HepG2 (cell line): ENCODE data around the gene SMYD2. TPM values are rescaled to one million over a fixed set of nuclear protein-coding genes. Genes with fewer than 3 reads are reported as not detected.

Experiments used
- AKAP8 ChIP-seq: sonication (generic); formaldehyde crosslinking; IDR thresholded peaks from 2 replicates; pipeline ENCODE4 v1.5.1; 2020; ENCODE audit warnings: mild to moderate bottlenecking, missing genetic modification reagents
- CCAR2 ChIP-seq: fragments of 200-400 bp; formaldehyde crosslinking; optimal IDR thresholded peaks from 2 replicates; pipeline ENCODE3; 2018; ENCODE audit warnings: low read depth, mild to moderate bottlenecking, low read length, moderate library complexity
- CCDC6 ChIP-seq: sonication (generic); formaldehyde crosslinking; IDR thresholded peaks from 2 replicates; pipeline ENCODE4 v1.8.1; 2022; ENCODE audit warnings: mild to moderate bottlenecking, missing genetic modification reagents, moderate library complexity
- FOXA1 ChIP-seq, 2 experiments: fragments of 450-650 bp in 1 of 2; sonication (generic) in 1 of 2; formaldehyde crosslinking in 1 of 2; IDR thresholded peaks; 2 replicates each; pipeline versions ENCODE4 v1.4.0 to v1.6.1; 2016 to 2020; ENCODE audit warnings: missing genetic modification reagents in 1 of 2
- HMGXB3 ChIP-seq: sonication (generic); formaldehyde crosslinking; IDR thresholded peaks from 2 replicates; pipeline ENCODE4 v1.4.0; 2020; ENCODE audit warnings: missing genetic modification reagents, borderline replicate concordance
- KDM3A ChIP-seq: IDR thresholded peaks from 2 replicates; pipeline ENCODE4 v1.6.1; 2018; ENCODE audit warnings: low read depth, missing compliant biosample characterization
- MATR3 ChIP-seq: sonication (generic); formaldehyde crosslinking; IDR thresholded peaks from 2 replicates; pipeline ENCODE4 v1.4.0; 2020; ENCODE audit warnings: missing genetic modification reagents
- MIER2 ChIP-seq: IDR thresholded peaks from 2 replicates; pipeline ENCODE4 v1.6.1; 2016; ENCODE audit warnings: missing biosample characterization, missing genetic modification reagents
- MLLT10 ChIP-seq: sonication (generic); formaldehyde crosslinking; IDR thresholded peaks from 2 replicates; pipeline ENCODE4 v1.4.0; 2020; ENCODE audit warnings: missing genetic modification reagents
- NAIF1 ChIP-seq: sonication (generic); formaldehyde crosslinking; IDR thresholded peaks from 2 replicates; pipeline ENCODE4 v1.5.0; 2020; ENCODE audit warnings: mild to moderate bottlenecking, missing genetic modification reagents, borderline replicate concordance
- RAD21 ChIP-seq: fragments of 450-650 bp; formaldehyde crosslinking; IDR thresholded peaks from 2 replicates; pipeline ENCODE4 v1.5.0; 2020; ENCODE audit warnings: mild to moderate bottlenecking
- RFX3 ChIP-seq: IDR thresholded peaks from 2 replicates; pipeline ENCODE4 v1.6.1; 2016; ENCODE audit warnings: missing biosample characterization, missing genetic modification reagents
- SIN3A ChIP-seq: IDR thresholded peaks from 2 replicates; pipeline ENCODE4 v1.6.1; 2011; ENCODE audit warnings: low read depth, mild to moderate bottlenecking, control low read depth, low read length, borderline replicate concordance
- SIX1 ChIP-seq: sonication (generic); formaldehyde crosslinking; IDR thresholded peaks from 2 replicates; pipeline ENCODE4 v1.4.0; 2020; ENCODE audit warnings: missing genetic modification reagents, borderline replicate concordance
- SOX6 ChIP-seq, 2 experiments: fragments of 450-650 bp in 1 of 2; sonication (generic) in 1 of 2; formaldehyde crosslinking in 1 of 2; IDR thresholded peaks; 2 replicates each; pipeline versions ENCODE4 v1.4.0 to v1.6.1; 2017 to 2020; ENCODE audit warnings: antibody characterized with exemption in 1 of 2, mild to moderate bottlenecking in 1 of 2, missing genetic modification reagents in 1 of 2
- SSRP1 ChIP-seq: IDR thresholded peaks from 2 replicates; pipeline ENCODE4 v1.6.1; 2016; ENCODE audit warnings: control low read depth
- U2AF2 ChIP-seq: fragments of 200-400 bp; formaldehyde crosslinking; IDR thresholded peaks from 2 replicates; pipeline ENCODE4 v1.6.1; 2017; ENCODE audit warnings: low read depth, mild to moderate bottlenecking, low read length
- YEATS4 ChIP-seq: sonication (generic); formaldehyde crosslinking; IDR thresholded peaks from 2 replicates; pipeline ENCODE4 v1.4.0; 2020; ENCODE audit warnings: missing genetic modification reagents, borderline replicate concordance
- ZFP36L1 ChIP-seq: sonication (generic); formaldehyde crosslinking; IDR thresholded peaks from 2 replicates; pipeline ENCODE4 v1.8.0; 2022; ENCODE audit warnings: mild to moderate bottlenecking, missing genetic modification reagents, moderate library complexity
- ZFP37 ChIP-seq: sonication (generic); formaldehyde crosslinking; IDR thresholded peaks from 2 replicates; pipeline ENCODE4 v1.4.0; 2020; ENCODE audit warnings: missing genetic modification reagents, borderline replicate concordance
- ZNF281 ChIP-seq: sonication (generic); formaldehyde crosslinking; IDR thresholded peaks from 2 replicates; pipeline ENCODE4 v1.4.0; 2020; ENCODE audit warnings: missing genetic modification reagents, borderline replicate concordance
- ZNF30 ChIP-seq: sonication (generic); formaldehyde crosslinking; IDR thresholded peaks from 2 replicates; pipeline ENCODE4 v1.5.0; 2020; ENCODE audit warnings: mild to moderate bottlenecking, missing genetic modification reagents
- ZNF335 ChIP-seq: sonication (generic); formaldehyde crosslinking; IDR thresholded peaks from 2 replicates; pipeline ENCODE4 v1.4.0; 2020; ENCODE audit warnings: missing genetic modification reagents
- ZNF879 ChIP-seq: sonication (generic); formaldehyde crosslinking; IDR thresholded peaks from 2 replicates; pipeline ENCODE4 v1.8.1; 2023; ENCODE audit warnings: missing genetic modification reagents
- ZNF891 ChIP-seq: sonication (generic); formaldehyde crosslinking; IDR thresholded peaks from 2 replicates; pipeline ENCODE4 v1.5.0; 2020; ENCODE audit warnings: mild to moderate bottlenecking, missing genetic modification reagents
- ZSCAN9 ChIP-seq: IDR thresholded peaks from 2 replicates; pipeline ENCODE4 v1.6.1; 2016; ENCODE audit warnings: borderline replicate concordance
- polyA plus RNA-seq, 8 experiments: library from polyadenylated mRNA; depleted of rRNA in 3 of 8; stranded (reverse) in 7 of 8; unstranded in 1 of 8; fragments of >200 nt; fragmentation: Illumina TruSeq in 4 of 8; extraction: Trizol in 4 of 8; gene quantifications; 2 replicates each; pipeline versions ENCODE4 v1.2.1 to v1.2.3, GENCODE V29; 2011 to 2016; ENCODE audit warnings: low read depth in 4 of 8, missing spikeins in 1 of 8, mixed read lengths in 1 of 8; ENCODE audit not compliant: insufficient read depth in 1 of 8
- total RNA-seq, 5 experiments: library from RNA; depleted of rRNA; stranded (reverse); fragments of >200 nt; fragmentation: Illumina TruSeq; extraction: Trizol; gene quantifications; 2 replicates each; pipeline ENCODE4 v1.2.3, GENCODE V29; 2016; ENCODE audit warnings: low read depth in 1 of 5

Gene SMYD2
- total and polyA plus RNA-seq, 2 of the 13 experiments (the other 11 are each of a cell fraction or from before 2014, with no cell fraction given), result 72.7 to 139 TPM

- TF ChIP-seq NAIF1 (CRISPR knock-in tag) (no peak), FOXA1 (IDR thresholded peaks at IDR 0.05) (no peak), FOXA1 (CRISPR knock-in tag; IDR thresholded peaks at IDR 0.05) (no peak), ZNF891 (CRISPR knock-in tag) (no peak), ZFP36L1 (CRISPR knock-in tag) (0 out of 2 replicates have a peak, but pooled peaks have one; percentile 6), ZNF30 (no peak), YEATS4 (CRISPR knock-in tag) (peak; percentile 68), CCDC6 (CRISPR knock-in tag) (no peak), ZNF335 (CRISPR knock-in tag) (peak; percentile 48; the same call in 1 of the 2 replicates), U2AF2 (no peak), SOX6 (IDR thresholded peaks at IDR 0.05) (no peak), SOX6 (CRISPR knock-in tag; IDR thresholded peaks at IDR 0.05) (peak; percentile 40; the same call in 1 of the 2 replicates), HMGXB3 (CRISPR knock-in tag) (no peak), MATR3 (CRISPR knock-in tag) (no peak), SIX1 (CRISPR knock-in tag) (no peak), RFX3 (CRISPR knock-in tag) (no peak), ZSCAN9 (CRISPR knock-in tag) (no peak), RAD21 (CRISPR knock-in tag) (no peak), ZNF879 (no peak), CCAR2 (no peak), KDM3A (CRISPR knock-in tag) (peak; percentile 77; the same call in 1 of the 2 replicates), MLLT10 (CRISPR knock-in tag) (no peak), MIER2 (no peak), ZNF281 (CRISPR knock-in tag) (no peak; the same call in 1 of the 2 replicates), AKAP8 (CRISPR knock-in tag) (no peak), SSRP1 (CRISPR knock-in tag) (no peak), SIN3A (0 out of 2 replicates have a peak, but pooled peaks have one; percentile 39), ZFP37 (CRISPR knock-in tag) (peak; percentile 63; the same call in 1 of the 2 replicates)
Measured at GRCh38 chr1:214280386-214281020, 456 bp upstream of the SMYD2 start (continued).
